Smooth muscle cell (in vitro differentiated cells): ENCODE measurements around the gene CTAGE9. TPM values are rescaled to one million over a fixed set of nuclear protein-coding genes. Genes with fewer than 3 reads are reported as not detected.

Source experiments
- DNase-seq: peaks from one replicate; lab custom pipeline; 2025; ENCODE audit not compliant: unreplicated experiment; lab: John Stamatoyannopoulos, UW
- H2AFZ ChIP-seq: fragments of 200-600 bp; sonication (generic); 2 replicates; pipeline ENCODE4 v1.6.0; 2016; ENCODE audit warnings: antibody characterized with exemption, low read depth, mild to moderate bottlenecking
- H3F3A ChIP-seq: fragments of 200-600 bp; sonication (generic); 2 replicates; pipeline ENCODE4 v1.6.0; 2017; ENCODE audit warnings: antibody characterized with exemption, low read depth
- H3K27ac ChIP-seq: fragments of 200-600 bp; sonication (generic); 2 replicates; pipeline ENCODE4 v1.5.1; 2016; ENCODE audit warnings: low read depth, mild to moderate bottlenecking
- H3K27me3 ChIP-seq: fragments of 200-600 bp; sonication (generic); 2 replicates; pipeline ENCODE4 v1.6.1; 2016; ENCODE audit warnings: low read depth, mild to moderate bottlenecking
- H3K36me3 ChIP-seq: fragments of 200-600 bp; sonication (generic); 2 replicates; pipeline ENCODE4 v1.5.1; 2016; ENCODE audit warnings: low read depth
- H3K4me1 ChIP-seq: fragments of 200-600 bp; sonication (generic); 2 replicates; pipeline ENCODE4 v1.5.1; 2016; ENCODE audit warnings: low read depth
- H3K4me2 ChIP-seq: fragments of 200-600 bp; sonication (generic); 2 replicates; pipeline ENCODE4 v1.6.0; 2016; ENCODE audit warnings: mild to moderate bottlenecking
- H3K4me3 ChIP-seq: fragments of 200-600 bp; sonication (generic); 2 replicates; pipeline ENCODE4 v1.5.1; 2016; ENCODE audit warnings: mild to moderate bottlenecking
- H3K79me2 ChIP-seq: fragments of 200-600 bp; sonication (generic); 2 replicates; pipeline ENCODE4 v1.6.0; 2016; ENCODE audit warnings: low read depth, mild to moderate bottlenecking
- H3K9ac ChIP-seq: fragments of 200-600 bp; sonication (generic); 2 replicates; pipeline ENCODE4 v1.6.0; 2016; ENCODE audit warnings: low read depth
- H3K9me3 ChIP-seq: fragments of 200-600 bp; sonication (generic); replicated peaks from 2 replicates; pipeline ENCODE4 v1.5.1; 2016; ENCODE audit warnings: low read depth
- H4K20me1 ChIP-seq: fragments of 200-600 bp; sonication (generic); 2 replicates; pipeline ENCODE4 v1.6.0; 2016; ENCODE audit warnings: low read depth
- WGBS: methylation state at CpG from one replicate; pipeline ENCODE4 v1.1.7; 2016; ENCODE audit warnings: low lambda C conversion rate; 5-methylcytosine and 5-hydroxymethylcytosine counted together
- polyA plus RNA-seq: library from polyadenylated mRNA; unstranded; fragments of >200 nt; fragmentation: Nextera tagmentation; extraction: Ambion mirVana; gene quantifications from 2 replicates; pipeline ENCODE4 v1.2.1, GENCODE V29; 2016
- total RNA-seq: library from RNA; depleted of rRNA; stranded (reverse); fragments of >200 nt; gene quantifications from 2 replicates; pipeline ENCODE4 v1.2.3, GENCODE V29; 2014
- TF ChIP-seq, protein P1 (sequence below): fragments of 200-600 bp; sonication (generic); IDR thresholded peaks from 2 replicates; pipeline ENCODE4 v1.5.1; 2017; ENCODE audit warnings: borderline replicate concordance, mild to moderate bottlenecking, antibody characterized with exemption; ENCODE audit not compliant: insufficient read depth, poor library complexity, severe bottlenecking

CTAGE9 gene
- total and polyA plus RNA-seq, 2 experiments from 2014 or later: not detected

DNA sequence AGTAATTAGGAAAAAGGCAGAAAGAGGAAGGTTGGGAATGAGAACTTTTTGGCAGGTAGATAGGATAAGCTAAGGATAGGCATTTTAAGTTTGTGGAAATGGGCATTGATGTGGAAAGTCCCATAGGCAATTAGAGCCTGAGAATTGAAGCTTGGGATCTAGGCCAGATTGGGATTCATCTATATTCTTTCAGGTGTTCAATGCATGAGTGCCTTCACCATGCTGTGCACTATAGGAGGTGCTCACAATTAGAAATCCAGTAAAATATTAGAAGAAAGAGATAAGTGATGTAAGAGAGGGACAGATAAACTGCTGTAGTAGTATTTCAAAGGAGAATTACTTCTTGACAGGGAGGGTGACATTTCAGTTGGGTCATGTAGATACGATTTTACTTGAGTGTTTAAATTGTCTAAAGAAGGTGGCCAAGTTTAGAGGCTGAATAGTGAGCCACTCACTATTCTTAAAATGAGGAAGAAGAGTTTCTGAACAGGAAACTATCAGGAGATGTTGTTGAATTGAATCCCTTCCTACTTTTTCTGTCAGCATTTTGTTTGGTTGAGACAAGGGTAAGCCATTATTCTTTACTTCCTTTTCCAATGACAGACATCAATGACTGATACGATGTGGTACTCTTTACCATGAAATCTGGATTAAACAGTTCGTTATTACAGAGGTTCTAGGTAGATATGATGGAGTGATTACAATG is 31.0 kb upstream of the CTAGE9 start:
- 89% methylated on average over 3 of the region's 3 CpGs for WGBS
- TF ChIP-seq, protein P1, sequence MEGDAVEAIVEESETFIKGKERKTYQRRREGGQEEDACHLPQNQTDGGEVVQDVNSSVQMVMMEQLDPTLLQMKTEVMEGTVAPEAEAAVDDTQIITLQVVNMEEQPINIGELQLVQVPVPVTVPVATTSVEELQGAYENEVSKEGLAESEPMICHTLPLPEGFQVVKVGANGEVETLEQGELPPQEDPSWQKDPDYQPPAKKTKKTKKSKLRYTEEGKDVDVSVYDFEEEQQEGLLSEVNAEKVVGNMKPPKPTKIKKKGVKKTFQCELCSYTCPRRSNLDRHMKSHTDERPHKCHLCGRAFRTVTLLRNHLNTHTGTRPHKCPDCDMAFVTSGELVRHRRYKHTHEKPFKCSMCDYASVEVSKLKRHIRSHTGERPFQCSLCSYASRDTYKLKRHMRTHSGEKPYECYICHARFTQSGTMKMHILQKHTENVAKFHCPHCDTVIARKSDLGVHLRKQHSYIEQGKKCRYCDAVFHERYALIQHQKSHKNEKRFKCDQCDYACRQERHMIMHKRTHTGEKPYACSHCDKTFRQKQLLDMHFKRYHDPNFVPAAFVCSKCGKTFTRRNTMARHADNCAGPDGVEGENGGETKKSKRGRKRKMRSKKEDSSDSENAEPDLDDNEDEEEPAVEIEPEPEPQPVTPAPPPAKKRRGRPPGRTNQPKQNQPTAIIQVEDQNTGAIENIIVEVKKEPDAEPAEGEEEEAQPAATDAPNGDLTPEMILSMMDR: no peak
- H3K9me3 ChIP-seq: no peaks in the 10 kb centered on the region
- H4K20me1 ChIP-seq: no peaks in the 10 kb centered on the region
- no peak overlapping the region for H3K4me2 ChIP-seq
- peaks cover 4% of the 10 kb centered on the region for H3K4me1 ChIP-seq
- no peak for DNase-seq
- H3K36me3 ChIP-seq: no peaks in the 10 kb centered on the region
- H3K27ac ChIP-seq: no peak overlapping the region
- H3K27me3 ChIP-seq: no peaks in the 10 kb centered on the region
- no peak overlapping the region for H3K4me3 ChIP-seq
- H3F3A ChIP-seq: no peaks in the 10 kb centered on the region
- H3K9ac ChIP-seq: no peak overlapping the region
- H2AFZ ChIP-seq: no peak overlapping the region
- no peaks in the 10 kb centered on the region for H3K79me2 ChIP-seq

DNA sequence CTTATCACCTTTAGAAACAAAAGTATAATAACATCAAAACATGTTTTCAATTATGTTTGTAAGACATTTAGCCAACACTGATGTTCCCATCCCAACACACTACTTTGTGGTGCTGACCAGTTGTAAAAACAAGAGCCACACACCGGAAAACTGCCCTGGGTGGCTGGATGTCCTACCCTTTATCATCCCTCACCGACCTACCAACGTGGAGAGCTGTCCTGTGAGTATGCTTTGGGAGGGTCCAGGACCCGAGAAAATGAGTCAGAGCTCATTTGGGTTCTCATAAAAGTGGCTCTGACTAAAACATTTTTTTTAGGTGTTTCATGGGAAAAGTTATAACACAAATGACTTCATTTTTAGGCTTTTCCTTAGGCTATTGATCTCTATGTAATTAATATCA is 29.3 kb upstream of the CTAGE9 start:
- Histone ChIP-seq H4K20me1 (no peaks in the 10 kb centered on the region), H2AFZ (no peak overlapping the region), H3K79me2 (no peaks in the 10 kb centered on the region), H3K9ac (no peak overlapping the region), H3K4me3 (no peak overlapping the region), H3K27ac (peak overlapping the region; percentile 29), H3F3A (no peaks in the 10 kb centered on the region), H3K9me3 (no peaks in the 10 kb centered on the region), H3K4me1 (peaks cover 7% of the 10 kb centered on the region), H3K36me3 (no peaks in the 10 kb centered on the region), H3K27me3 (no peaks in the 10 kb centered on the region), H3K4me2 (no peak overlapping the region)
- TF ChIP-seq, protein P1: no peak
- 26% methylated on average over 4 of the region's 4 CpGs for WGBS
- no peak for DNase-seq

DNA sequence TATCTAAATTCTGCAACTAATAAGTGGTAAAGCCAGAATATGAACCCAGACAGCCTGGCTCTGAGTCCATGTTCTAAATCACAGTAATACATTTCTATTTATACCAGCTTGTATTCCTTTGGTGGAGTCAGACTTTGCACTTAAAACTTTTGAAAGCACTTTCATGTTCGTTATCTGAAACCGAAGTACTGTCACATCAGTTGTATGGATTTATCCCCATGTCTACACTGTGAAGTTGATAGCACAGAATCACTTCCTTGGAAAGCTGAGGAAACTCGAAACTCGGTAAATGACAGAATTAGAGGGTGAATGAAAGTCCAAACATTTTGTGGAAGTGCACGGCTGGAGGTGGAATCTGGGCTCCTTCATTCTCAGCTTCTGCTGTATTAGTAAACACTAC is 28.3 kb upstream of the CTAGE9 start:
- 31% methylated on average over 5 of the region's 5 CpGs for WGBS
- DNase-seq: no peak
- TF ChIP-seq, protein P1: no peak
- H3K4me1 ChIP-seq: peaks cover 7% of the 10 kb centered on the region
- no peaks in the 10 kb centered on the region for H4K20me1 ChIP-seq
- H3K9ac ChIP-seq: no peak overlapping the region
- no peak overlapping the region for H3K4me3 ChIP-seq
- H3K4me2 ChIP-seq: peak overlapping the region; percentile 40
- no peaks in the 10 kb centered on the region for H3K79me2 ChIP-seq
- H3K27me3 ChIP-seq: no peaks in the 10 kb centered on the region
- H2AFZ ChIP-seq: peak overlapping the region; percentile 51
- H3K27ac ChIP-seq: peak overlapping the region; percentile 29
- H3K9me3 ChIP-seq: no peaks in the 10 kb centered on the region
- H3F3A ChIP-seq: no peaks in the 10 kb centered on the region
- no peaks in the 10 kb centered on the region for H3K36me3 ChIP-seq

- Histone ChIP-seq H3K27ac (peak overlapping the region; percentile 92), H4K20me1 (no peaks in the 10 kb centered on the region), H3K4me2 (peak overlapping the region; percentile 70), H3K9ac (no peak overlapping the region), H3K36me3 (no peaks in the 10 kb centered on the region), H3K79me2 (no peaks in the 10 kb centered on the region), H3F3A (no peaks in the 10 kb centered on the region), H2AFZ (peak overlapping the region; percentile 51), H3K4me1 (peaks cover 7% of the 10 kb centered on the region), H3K9me3 (no peaks in the 10 kb centered on the region), H3K4me3 (no peak overlapping the region), H3K27me3 (no peaks in the 10 kb centered on the region)
- TF ChIP-seq, protein P1: no peak
- DNase-seq: no peak
- WGBS: 20% methylated on average over 1 of the region's 1 CpG
Observed at GRCh38 chr6:131736811-131737210, 26.0 kb upstream of the CTAGE9 start.
